Transverse colon (tissue), 4 donors: Measurements from ENCODE around the gene GAP43. TPM values are rescaled to one million over a fixed set of nuclear protein-coding genes. Genes with fewer than 3 reads are reported as not detected.

ENCODE experiments used
- DNase-seq: peaks from one replicate; pipeline ENCODE4 v3.0.0-alpha.2; 2019
- H3K27ac ChIP-seq, 4 donors: fragments of 200-600 bp; sonication (generic); 2 replicates each; pipeline ENCODE4 v1.5.1; 2016 to 2018; ENCODE audit warnings: inconsistent platforms in 4 of 4
- H3K27me3 ChIP-seq: fragments of 200-600 bp; sonication (generic); 2 replicates; pipeline ENCODE4 v1.5.1; 2017; ENCODE audit warnings: inconsistent platforms
- H3K36me3 ChIP-seq, 4 donors: fragments of 200-600 bp; sonication (generic); 2 replicates each; pipeline ENCODE4 v1.5.1; 2017 to 2019; ENCODE audit warnings: inconsistent platforms in 4 of 4
- H3K4me1 ChIP-seq, 4 donors: fragments of 200-600 bp; sonication (generic); 2 replicates each; pipeline ENCODE4 v1.5.1; 2017 to 2020; ENCODE audit warnings: inconsistent platforms in 4 of 4
- H3K4me3 ChIP-seq, 4 donors: fragments of 200-600 bp; sonication (generic); 1 replicate in 1 of 4; 2 replicates in 3 of 4; pipeline versions ENCODE4 v1.5.1 to v1.6.1; 2017 to 2019; ENCODE audit warnings: inconsistent platforms in 4 of 4
- H3K9me3 ChIP-seq, 2 donors: fragments of 200-600 bp; sonication (generic); 2 replicates each; pipeline ENCODE4 v1.5.1; 2017 to 2019; ENCODE audit warnings: inconsistent platforms in 2 of 2
- EP300 ChIP-seq: sonication (generic); formaldehyde crosslinking; IDR thresholded peaks from one replicate; pipeline ENCODE4 v1.6.1; 2017; ENCODE audit warnings: antibody characterized with exemption, low read depth
- POLR2A ChIP-seq: fragments of 450-650 bp; IDR thresholded peaks from one replicate; pipeline ENCODE4 v1.6.1; 2016; ENCODE audit warnings: antibody characterized with exemption, mild to moderate bottlenecking, moderate library complexity
- POLR2AphosphoS5 ChIP-seq, 3 donors: sonication (generic); formaldehyde crosslinking; IDR thresholded peaks; one replicate each; pipeline ENCODE4 v1.6.1; 2016; ENCODE audit warnings: antibody characterized with exemption in 3 of 3
- WGBS, 2 donors: methylation state at CpG; one replicate each; pipeline ENCODE4 v1.1.5; 2018; ENCODE audit warnings: low coverage in 1 of 2; 5-methylcytosine and 5-hydroxymethylcytosine counted together
- in situ Hi-C, 4 donors: fragments of 200-750 bp; cut with MboI; loops; one replicate each; pipeline versions ENCODE4 v1.15.0 to v1.15.1; 2017; ENCODE audit warnings: low sequenced_read_pairs in 3 of 4, low pct_ligation_motif_present in 1 of 4, low pct_unique_long_range_greater_than_20kb in 1 of 4
- intact Hi-C: fragments of 100-400 bp; cut with DNase I; formaldehyde crosslinking; loops from one replicate; pipeline ENCODE4 v1.15.1; 2023; ENCODE audit warnings: low total_unique reads
- total RNA-seq, 4 donors: library from RNA; depleted of rRNA; stranded (reverse); fragments of >200 nt; gene quantifications; one replicate each; pipeline ENCODE4 v1.1.0, GENCODE V29; 2016
- TF ChIP-seq, protein P1 (sequence below), 5 experiments: fragments of 200-600 bp in 3 of 5; fragments of 450-650 bp in 2 of 5; sonication (generic) in 3 of 5; IDR thresholded peaks; 1 replicate in 2 of 5; 2 replicates in 3 of 5; pipeline ENCODE4 v1.5.1; 2016 to 2017; ENCODE audit warnings: antibody characterized with exemption in 5 of 5, inconsistent platforms in 3 of 5, mild to moderate bottlenecking in 2 of 5, moderate library complexity in 1 of 5

The GAP43 gene
- total RNA-seq, 4 donors from 2014 or later, result 2.2 to 3.5 (median 2.6) TPM; not detected in 1

DNA sequence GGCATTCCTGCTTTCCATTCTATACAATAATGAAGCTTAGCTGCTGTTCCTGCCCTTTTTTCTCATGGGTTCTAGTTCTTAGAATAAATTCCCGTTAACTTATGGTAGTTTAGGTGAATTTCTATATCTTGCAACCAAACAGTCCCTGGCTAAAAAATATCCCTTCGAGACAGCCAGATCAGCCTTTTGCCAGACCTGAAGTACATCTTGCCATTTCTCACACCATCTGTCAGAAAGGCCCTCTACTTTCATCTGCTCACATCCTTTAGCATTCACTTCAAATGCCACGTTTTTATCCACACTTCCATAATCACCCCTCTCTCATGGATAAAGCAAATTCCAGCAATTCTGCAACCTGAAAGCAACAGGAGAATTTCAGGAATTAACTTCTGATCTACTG lies 145.4 kb downstream of the GAP43 start:
- TF ChIP-seq POLR2AphosphoS5 (IDR thresholded peaks at IDR 0.05), result no peak
- no peak for TF ChIP-seq POLR2A
- TF ChIP-seq, protein P1, sequence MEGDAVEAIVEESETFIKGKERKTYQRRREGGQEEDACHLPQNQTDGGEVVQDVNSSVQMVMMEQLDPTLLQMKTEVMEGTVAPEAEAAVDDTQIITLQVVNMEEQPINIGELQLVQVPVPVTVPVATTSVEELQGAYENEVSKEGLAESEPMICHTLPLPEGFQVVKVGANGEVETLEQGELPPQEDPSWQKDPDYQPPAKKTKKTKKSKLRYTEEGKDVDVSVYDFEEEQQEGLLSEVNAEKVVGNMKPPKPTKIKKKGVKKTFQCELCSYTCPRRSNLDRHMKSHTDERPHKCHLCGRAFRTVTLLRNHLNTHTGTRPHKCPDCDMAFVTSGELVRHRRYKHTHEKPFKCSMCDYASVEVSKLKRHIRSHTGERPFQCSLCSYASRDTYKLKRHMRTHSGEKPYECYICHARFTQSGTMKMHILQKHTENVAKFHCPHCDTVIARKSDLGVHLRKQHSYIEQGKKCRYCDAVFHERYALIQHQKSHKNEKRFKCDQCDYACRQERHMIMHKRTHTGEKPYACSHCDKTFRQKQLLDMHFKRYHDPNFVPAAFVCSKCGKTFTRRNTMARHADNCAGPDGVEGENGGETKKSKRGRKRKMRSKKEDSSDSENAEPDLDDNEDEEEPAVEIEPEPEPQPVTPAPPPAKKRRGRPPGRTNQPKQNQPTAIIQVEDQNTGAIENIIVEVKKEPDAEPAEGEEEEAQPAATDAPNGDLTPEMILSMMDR (IDR thresholded peaks at IDR 0.05), result no peak
- TF ChIP-seq EP300, result no peak
- intact Hi-C loops, result no loop called here

More for the DNA sequence above, 145.4 kb downstream of the GAP43 start:
- H3K27me3 ChIP-seq, result no peaks in the 10 kb centered on the region
- no peaks in the 10 kb centered on the region for H3K36me3 ChIP-seq
- DNase-seq, result no peak
- no peaks in the 10 kb centered on the region for H3K9me3 ChIP-seq
- 54 to 74% methylated on average over 3 of the region's 3 CpGs for WGBS, 2 donors
- H3K27ac ChIP-seq, result no peak overlapping the region
- no peak overlapping the region for H3K4me3 ChIP-seq
- in situ Hi-C loops, result no loop called here
- no peaks in the 10 kb centered on the region for H3K4me1 ChIP-seq
